GM18526 (cell line): ENCODE measurements around the gene BHLHE40.

Experiments
- POLR2A ChIP-seq: IDR thresholded peaks from 3 replicates; pipeline ENCODE4 v1.6.1; 2011; ENCODE audit not compliant: insufficient read length; ENCODE audit errors: extremely low read depth

Gene BHLHE40

DNA sequence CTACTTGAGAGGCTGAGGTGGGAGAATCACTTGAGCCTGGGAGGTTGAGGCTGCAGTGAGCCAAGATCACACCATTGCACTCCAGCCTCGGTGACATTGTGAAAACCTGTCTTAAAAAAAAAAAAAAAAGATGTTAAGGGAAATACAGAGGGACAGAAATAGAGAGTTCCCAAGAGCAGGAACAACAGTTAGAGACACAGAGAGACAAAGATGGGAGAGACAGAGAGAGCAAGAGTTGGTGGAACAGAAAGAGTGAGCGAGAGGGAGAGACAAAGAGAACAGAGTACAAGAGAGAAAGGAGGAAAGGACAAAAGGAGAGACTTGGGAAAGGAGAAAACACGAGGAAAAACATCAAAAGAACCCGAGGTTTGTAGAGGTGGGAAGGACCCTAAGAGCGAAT, 35.8 kb downstream of the BHLHE40 start:
- no peak for TF ChIP-seq POLR2A

DNA sequence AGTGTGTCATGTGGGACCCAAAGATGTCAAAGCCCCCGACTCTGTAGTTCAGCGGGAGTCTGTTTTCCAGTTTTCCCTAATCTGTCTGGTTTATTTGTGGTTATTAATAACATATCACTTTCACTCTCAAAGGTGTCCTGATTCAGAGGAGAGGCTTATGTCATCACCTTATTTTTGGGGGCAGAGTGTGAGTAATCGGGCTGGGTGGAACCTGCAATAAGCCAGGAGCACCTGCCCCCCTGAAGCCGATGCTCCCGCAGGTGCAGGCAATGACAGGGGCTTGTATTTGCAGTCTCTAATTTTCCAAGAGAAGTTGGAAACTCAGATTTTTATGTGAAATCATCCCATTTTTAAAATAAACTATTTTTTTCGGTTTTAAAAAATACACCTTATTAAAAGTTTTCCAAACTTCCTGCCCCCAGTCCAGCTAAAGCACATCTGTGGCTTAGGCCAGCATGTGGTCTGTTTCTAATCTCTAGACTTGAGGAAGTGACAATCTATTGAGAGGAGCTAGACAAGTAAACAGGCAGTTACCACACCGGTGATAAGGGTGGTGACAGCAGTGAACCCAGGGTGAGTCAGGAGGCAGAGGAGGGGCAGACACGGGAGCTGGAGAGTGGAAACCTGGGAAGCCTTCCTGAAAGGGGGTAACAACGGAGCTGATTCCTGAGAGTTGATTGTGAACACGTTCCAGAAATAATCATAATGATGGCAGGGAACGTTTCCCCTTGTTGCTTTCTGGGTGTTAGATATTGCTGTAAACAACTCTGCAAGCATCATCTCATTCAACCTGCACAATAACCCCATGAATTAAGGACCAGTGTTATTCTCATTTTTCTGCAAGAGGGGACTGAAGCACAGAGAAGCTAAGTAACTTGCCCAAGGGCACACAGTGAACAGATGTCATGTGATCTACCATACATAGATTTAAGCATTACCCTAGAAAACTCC, 37.2 kb downstream of the BHLHE40 start:
- no peak for TF ChIP-seq POLR2A

DNA sequence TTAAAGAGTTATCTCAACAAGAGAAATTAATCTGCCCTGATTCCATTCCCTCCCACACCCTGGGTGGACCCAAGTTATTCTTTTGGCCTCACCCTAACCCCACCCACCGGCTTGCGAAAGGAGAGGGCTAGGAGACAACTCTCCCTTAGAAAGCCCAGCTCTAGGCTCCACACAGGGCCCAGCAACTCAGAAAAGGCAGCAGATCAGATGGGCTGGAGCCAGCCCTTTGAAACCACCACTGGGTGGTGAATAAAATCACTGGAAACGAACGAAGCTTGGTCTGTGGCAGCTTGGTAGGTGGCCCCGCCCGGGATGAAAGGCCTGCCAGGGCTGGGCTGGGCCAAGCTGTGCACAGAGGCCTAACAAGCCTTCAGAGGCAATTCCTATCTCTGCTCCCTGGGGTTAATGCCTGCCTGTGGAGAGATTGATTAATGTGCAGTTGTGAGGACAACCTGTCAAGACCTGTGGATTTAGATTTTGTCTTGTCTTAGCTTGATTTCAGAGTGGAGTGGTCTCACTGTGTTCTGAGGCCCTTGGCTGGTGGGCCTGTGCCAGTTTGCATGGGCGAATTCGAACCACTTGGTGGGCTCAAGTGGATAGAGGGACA, 38.8 kb downstream of the BHLHE40 start:
- no peak for TF ChIP-seq POLR2A

- no peak for TF ChIP-seq POLR2A
Measured at GRCh38 chr3:5019411-5020241, 40.4 kb downstream of the BHLHE40 start.

- no peak for TF ChIP-seq POLR2A
Measured at GRCh38 chr3:5020242-5020722, 41.0 kb downstream of the BHLHE40 start.

GRCh38 chr3:5021116-5022092, 42.2 kb downstream of the BHLHE40 start:
- no peak for TF ChIP-seq POLR2A

DNA sequence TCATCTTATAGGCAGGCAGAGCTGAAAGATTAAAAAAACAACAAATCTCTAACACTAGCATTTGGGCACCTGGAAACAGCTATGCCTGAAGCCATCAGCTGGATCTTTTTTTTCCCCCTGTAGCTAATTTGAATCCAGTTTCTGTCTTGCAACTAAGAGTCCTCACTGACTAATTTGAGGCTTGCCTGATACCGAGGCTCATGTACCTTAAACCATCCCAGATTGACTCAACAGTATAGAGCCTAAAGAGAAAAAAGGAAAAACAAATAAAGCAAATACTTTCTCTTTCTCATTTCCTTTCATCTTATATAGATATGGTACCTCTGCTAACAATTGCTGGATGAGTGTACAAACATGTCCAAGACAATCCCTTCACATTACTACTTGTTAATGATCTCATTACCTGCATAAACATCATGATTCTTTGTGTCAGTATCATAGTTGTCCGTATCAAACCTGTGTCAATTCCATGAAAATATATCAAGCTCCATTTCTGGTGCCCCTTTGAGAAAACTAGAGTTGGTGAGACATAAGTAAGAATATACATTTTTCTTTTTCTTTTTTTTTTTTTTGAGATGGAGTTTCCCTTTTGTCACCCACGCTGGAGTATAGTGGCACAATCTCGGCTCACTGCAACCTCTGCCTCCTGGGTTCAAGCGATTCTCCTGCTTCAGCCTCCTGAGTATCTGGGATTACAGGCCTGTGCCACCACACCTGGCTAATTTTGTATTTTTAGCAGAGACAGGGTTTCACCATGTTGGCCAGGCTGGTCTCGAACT, 43.1 kb downstream of the BHLHE40 start:
- no peak for TF ChIP-seq POLR2A

- no peak for TF ChIP-seq POLR2A
Measured at GRCh38 chr3:5022966-5023776, 43.9 kb downstream of the BHLHE40 start.

DNA sequence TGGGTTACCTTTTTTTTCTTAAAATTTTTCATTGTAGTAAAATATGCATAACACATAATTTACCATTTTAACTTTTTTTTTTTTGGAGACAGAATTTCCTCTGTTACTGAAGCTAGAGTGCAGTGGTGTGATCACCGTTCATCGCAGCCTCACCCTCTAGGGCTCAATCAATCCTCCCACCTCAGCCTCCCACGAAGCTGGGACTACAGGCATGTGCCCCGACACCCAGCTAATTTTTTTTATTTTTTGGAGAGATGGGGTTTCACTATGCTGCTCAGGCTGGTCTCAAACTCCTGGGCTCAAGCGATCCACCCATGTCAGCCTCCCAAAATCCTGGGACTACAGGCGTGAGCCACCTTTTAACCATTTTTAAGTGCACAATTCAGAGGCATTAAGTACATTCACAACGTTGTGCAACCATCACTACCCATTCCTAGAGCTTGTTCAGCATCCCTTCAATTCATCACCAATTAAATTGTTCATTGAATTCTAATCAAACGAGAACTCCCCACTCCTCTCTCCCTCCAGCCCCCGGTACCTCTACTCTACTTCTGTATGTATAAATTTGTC, 44.6 kb downstream of the BHLHE40 start:
- TF ChIP-seq POLR2A = no peak

GRCh38 chr3:5026046-5026362, 46.8 kb downstream of the BHLHE40 start:
- TF ChIP-seq POLR2A = no peak

DNA sequence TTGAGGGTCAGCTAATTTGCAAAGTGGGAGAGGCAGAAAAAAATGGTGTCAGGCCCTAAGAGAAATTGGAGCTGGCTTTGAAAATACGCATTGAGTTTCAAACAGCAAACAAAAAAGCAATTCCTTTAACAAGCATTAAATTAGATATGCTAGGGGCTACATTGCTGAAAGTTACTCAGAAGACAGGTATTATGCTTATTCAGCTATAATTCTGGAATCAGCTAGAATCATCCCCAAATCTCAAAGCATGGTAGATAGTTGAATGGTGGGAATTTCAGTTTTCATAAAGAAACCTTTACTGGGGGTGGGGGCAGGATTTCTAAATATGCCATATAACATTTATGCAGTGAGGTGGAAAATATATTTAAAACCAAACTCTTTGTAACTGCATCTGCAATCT, 50.5 kb downstream of the BHLHE40 start:
- TF ChIP-seq POLR2A = no peak

- no peak for TF ChIP-seq POLR2A
Measured at GRCh38 chr3:5030152-5030551, 50.9 kb downstream of the BHLHE40 start.

GRCh38 chr3:5032844-5033243, 53.6 kb downstream of the BHLHE40 start:
- no peak for TF ChIP-seq POLR2A
